Skeletal muscle tissue (tissue), 4 donors: ENCODE measurements around the gene WSCD2. TPM values are rescaled to one million over a fixed set of nuclear protein-coding genes. Genes with fewer than 3 reads are reported as not detected.

Experiments
- H3K27ac ChIP-seq: one replicate; pipeline ENCODE4 v1.7.0; 2013; ENCODE audit warnings: mild to moderate bottlenecking, low read depth, low read length, inconsistent platforms
- H3K27me3 ChIP-seq, 3 donors: one replicate each; pipeline ENCODE4 v1.7.0; 2013; ENCODE audit warnings: low read length in 3 of 3; ENCODE audit not compliant: control insufficient read depth in 3 of 3, insufficient read depth in 3 of 3
- H3K36me3 ChIP-seq, 3 donors: one replicate each; pipeline ENCODE4 v1.7.0; 2013; ENCODE audit warnings: low read length in 3 of 3; ENCODE audit not compliant: control insufficient read depth in 3 of 3, insufficient read depth in 3 of 3
- H3K4me1 ChIP-seq, 3 donors: one replicate each; pipeline ENCODE4 v1.7.0; 2013; ENCODE audit warnings: low read length in 3 of 3, mild to moderate bottlenecking in 3 of 3; ENCODE audit not compliant: control insufficient read depth in 3 of 3, insufficient read depth in 3 of 3
- H3K4me3 ChIP-seq, 3 donors: one replicate each; pipeline ENCODE4 v1.7.0; 2013; ENCODE audit warnings: low read length in 3 of 3
- H3K9ac ChIP-seq, 3 donors: one replicate each; pipeline ENCODE4 v1.7.0; 2013; ENCODE audit warnings: low read length in 3 of 3, mild to moderate bottlenecking in 3 of 3, moderate library complexity in 2 of 3, low read depth in 1 of 3
- H3K9me3 ChIP-seq, 3 donors: one replicate each; pipeline ENCODE4 v1.7.0; 2013; ENCODE audit warnings: low read length in 3 of 3; ENCODE audit not compliant: control insufficient read depth in 3 of 3
- total RNA-seq: library from RNA; depleted of rRNA; stranded (reverse); fragments of >200 nt; gene quantifications from one replicate; pipeline ENCODE4 v1.2.3, GENCODE V29; 2014
- donor health status: Osteomylitis.

The WSCD2 gene
- total RNA-seq, 1 donor from 2014 or later = 5.7 TPM

DNA sequence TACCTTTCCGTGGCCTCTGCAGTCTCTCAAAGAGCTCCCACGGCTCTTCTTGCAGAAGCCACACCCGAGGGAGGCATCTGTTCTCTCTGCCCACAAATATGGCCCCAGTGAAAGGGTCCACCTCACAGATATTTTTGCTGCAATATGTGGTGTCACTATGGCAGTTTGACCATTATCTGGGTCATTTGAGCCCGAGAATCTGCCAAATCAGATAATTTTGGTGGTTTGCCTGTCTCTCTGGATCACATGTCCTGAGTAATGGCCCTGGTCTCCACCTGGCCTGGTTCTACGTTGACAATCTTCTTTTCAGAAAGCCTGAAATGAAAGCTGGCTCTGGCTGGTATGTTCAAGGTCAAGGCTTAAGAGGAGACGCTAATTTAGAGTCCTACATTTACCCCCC, 5.7 kb upstream of the WSCD2 start:
- H3K27me3 ChIP-seq = peaks cover 11 to 19% (median 18%) of the 10 kb centered on the region in 3 donors
- peaks cover 0 to 4% (median 0%) of the 10 kb centered on the region in 3 donors for H3K4me1 ChIP-seq
- no peaks in the 10 kb centered on the region for H3K36me3 ChIP-seq
- H3K9ac ChIP-seq = no peak overlapping the region
- no peak overlapping the region for H3K4me3 ChIP-seq
- H3K27ac ChIP-seq = no peak overlapping the region
- peaks cover 0 to 3% (median 0%) of the 10 kb centered on the region in 3 donors for H3K9me3 ChIP-seq

- no peaks in the 10 kb centered on the region for H3K36me3 ChIP-seq
- peaks cover 25 to 33% (median 31%) of the 10 kb centered on the region in 3 donors for H3K27me3 ChIP-seq
- peaks cover 8 to 10% (median 9%) of the 10 kb centered on the region in 3 donors for H3K4me1 ChIP-seq
- H3K9ac ChIP-seq = no peak overlapping the region
- no peak overlapping the region for H3K27ac ChIP-seq
- no peak overlapping the region for H3K4me3 ChIP-seq
- H3K9me3 ChIP-seq = peaks cover 0 to 3% (median 0%) of the 10 kb centered on the region in 3 donors
Measured at GRCh38 chr12:108125073-108125472, 4.0 kb upstream of the WSCD2 start.

GRCh38 chr12:108126212-108126611, 2.9 kb upstream of the WSCD2 start:
- H3K27ac ChIP-seq = no peak overlapping the region
- H3K9ac ChIP-seq = no peak overlapping the region
- peaks cover 32 to 40% (median 37%) of the 10 kb centered on the region in 3 donors for H3K27me3 ChIP-seq

DNA sequence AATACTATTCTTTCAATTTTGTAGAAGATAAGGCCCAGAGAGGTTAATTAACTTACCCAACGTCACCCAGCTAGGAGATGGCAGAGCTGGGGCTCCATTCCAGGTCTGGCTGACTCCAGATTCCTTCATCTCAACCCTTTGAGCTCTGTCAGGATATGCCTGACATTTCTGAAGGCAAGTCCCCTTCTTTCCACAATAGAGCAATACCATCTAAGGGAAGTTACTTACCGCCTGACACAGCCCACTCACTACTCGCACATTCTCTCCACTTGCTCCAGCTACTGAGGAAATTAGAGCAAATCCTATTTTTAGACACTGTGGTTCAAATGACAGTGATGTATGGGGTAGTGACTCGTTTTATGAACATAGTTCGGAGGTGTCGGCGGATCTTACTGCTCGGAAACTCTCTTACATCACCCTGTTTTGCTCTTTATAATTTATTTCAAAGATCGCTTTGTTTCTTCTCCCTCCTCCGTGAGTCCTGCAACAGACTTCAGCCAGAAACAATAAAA, 2.0 kb upstream of the WSCD2 start:
- no peak overlapping the region for H3K9ac ChIP-seq
- peaks cover 8 to 10% (median 9%) of the 10 kb centered on the region in 3 donors for H3K4me1 ChIP-seq
- peaks cover 39 to 46% (median 39%) of the 10 kb centered on the region in 3 donors for H3K27me3 ChIP-seq
- peaks cover 0 to 3% (median 0%) of the 10 kb centered on the region in 3 donors for H3K9me3 ChIP-seq
- H3K27ac ChIP-seq = no peak overlapping the region
- no peaks in the 10 kb centered on the region for H3K36me3 ChIP-seq
- H3K4me3 ChIP-seq = no peak overlapping the region

More at GRCh38 chr12:108126212-108126611, 2.9 kb upstream of the WSCD2 start:
- peaks cover 8 to 10% (median 9%) of the 10 kb centered on the region in 3 donors for H3K4me1 ChIP-seq
- H3K9me3 ChIP-seq = peaks cover 0 to 3% (median 0%) of the 10 kb centered on the region in 3 donors
- no peak overlapping the region for H3K4me3 ChIP-seq
- H3K36me3 ChIP-seq = no peaks in the 10 kb centered on the region

GRCh38 chr12:108127654-108128053, 1.4 kb upstream of the WSCD2 start:
- H3K27ac ChIP-seq = no peak overlapping the region

GRCh38 chr12:108128221-108129016, 669 bp upstream of the WSCD2 start:
- Histone ChIP-seq H3K4me3 (peak overlapping the region; percentile 29 to 46 (median 30)), H3K9me3 (no peaks in the 10 kb centered on the region), H3K36me3 (no peaks in the 10 kb centered on the region), H3K9ac (no peak overlapping the region), H3K27me3 (peaks cover 45 to 55% (median 49%) of the 10 kb centered on the region in 3 donors), H3K27ac (no peak overlapping the region), H3K4me1 (peaks cover 8 to 10% (median 9%) of the 10 kb centered on the region in 3 donors)

More at GRCh38 chr12:108127654-108128053, 1.4 kb upstream of the WSCD2 start:
- H3K27me3 ChIP-seq = peaks cover 43 to 52% (median 45%) of the 10 kb centered on the region in 3 donors
- H3K4me3 ChIP-seq = no peak overlapping the region
- H3K9me3 ChIP-seq = peaks cover 0 to 2% (median 0%) of the 10 kb centered on the region in 3 donors
- no peak overlapping the region for H3K9ac ChIP-seq
- H3K4me1 ChIP-seq = peaks cover 8 to 10% (median 9%) of the 10 kb centered on the region in 3 donors
- H3K36me3 ChIP-seq = no peaks in the 10 kb centered on the region

DNA sequence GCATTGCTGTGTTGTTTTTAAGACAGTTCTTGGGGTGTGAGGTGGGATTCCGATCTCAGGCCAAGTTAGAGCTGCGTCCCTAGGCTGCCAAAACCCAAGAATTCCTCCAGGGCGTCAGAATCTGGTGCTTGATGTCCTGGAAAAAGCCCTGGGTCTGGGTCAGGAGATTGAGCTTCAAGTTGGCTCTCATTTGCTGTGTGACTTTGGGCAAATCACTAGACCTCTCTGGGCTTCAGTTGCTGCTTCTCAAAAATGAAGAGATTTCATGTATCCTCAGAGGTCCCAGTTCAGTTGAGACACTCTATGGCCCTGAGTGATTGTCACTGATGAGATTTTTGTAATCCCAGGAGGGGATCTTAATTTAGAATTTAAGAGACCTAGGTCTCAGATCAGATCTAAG, 1.9 kb downstream of the WSCD2 start:
- H3K27me3 ChIP-seq = peaks cover 48 to 54% (median 51%) of the 10 kb centered on the region in 3 donors
- H3K4me3 ChIP-seq = no peak overlapping the region
- H3K27ac ChIP-seq = no peak overlapping the region
- no peak overlapping the region for H3K9ac ChIP-seq
- peaks cover 8 to 10% (median 9%) of the 10 kb centered on the region in 3 donors for H3K4me1 ChIP-seq
- peaks cover 0 to 2% (median 0%) of the 10 kb centered on the region in 3 donors for H3K9me3 ChIP-seq
- no peaks in the 10 kb centered on the region for H3K36me3 ChIP-seq

DNA sequence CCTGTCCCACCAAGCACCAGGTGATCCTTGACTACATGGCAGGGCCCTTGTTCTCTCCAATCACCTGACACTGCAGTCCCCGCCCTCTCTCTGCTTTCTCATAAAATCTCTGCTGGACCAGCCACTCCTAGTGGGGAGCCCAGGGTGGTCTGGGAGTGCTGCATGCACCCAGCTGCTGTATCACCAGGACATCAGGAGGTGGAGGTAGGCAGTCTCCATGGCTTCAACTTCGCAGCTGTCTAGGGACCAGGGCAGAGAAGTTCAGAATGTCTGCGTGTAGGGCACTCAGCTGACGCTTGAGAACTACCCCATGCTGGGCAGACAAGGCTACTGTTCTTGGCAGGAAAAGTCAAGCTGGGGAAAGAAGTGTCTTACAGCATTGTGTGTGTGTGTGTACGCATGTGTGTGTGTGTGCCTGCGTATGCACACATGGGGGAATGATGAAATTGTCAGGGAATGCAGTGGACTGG, 2.6 kb downstream of the WSCD2 start:
- Histone ChIP-seq H3K4me3 (no peak overlapping the region), H3K9me3 (peaks cover 0 to 2% (median 0%) of the 10 kb centered on the region in 3 donors), H3K27ac (no peak overlapping the region), H3K36me3 (no peaks in the 10 kb centered on the region), H3K27me3 (peaks cover 48 to 50% (median 50%) of the 10 kb centered on the region in 3 donors), H3K4me1 (peaks cover 8 to 10% (median 9%) of the 10 kb centered on the region in 3 donors), H3K9ac (no peak overlapping the region)

DNA sequence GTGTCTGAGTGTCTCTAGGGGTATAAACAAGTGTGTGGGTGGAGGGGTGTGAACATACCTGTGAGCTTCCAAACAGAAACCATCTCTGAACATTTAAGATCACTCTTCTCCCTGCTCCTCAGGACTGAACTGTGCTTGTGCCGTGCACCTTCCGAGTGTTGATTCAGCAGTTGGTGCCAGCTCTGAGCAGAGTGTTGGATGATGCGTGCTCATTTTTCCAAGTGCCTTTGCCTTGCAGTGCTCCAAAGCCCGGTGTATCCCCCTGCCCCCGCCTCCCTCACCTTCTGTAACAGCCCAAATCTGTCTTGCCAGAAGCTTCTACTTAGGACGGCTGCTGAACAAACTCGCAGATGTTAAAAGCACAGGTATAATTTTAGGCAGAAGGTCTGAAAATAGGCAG, 4.4 kb downstream of the WSCD2 start:
- peaks cover 35 to 40% (median 38%) of the 10 kb centered on the region in 3 donors for H3K27me3 ChIP-seq
- H3K4me1 ChIP-seq = peaks cover 5 to 10% (median 8%) of the 10 kb centered on the region in 3 donors
- H3K4me3 ChIP-seq = no peak overlapping the region
- no peaks in the 10 kb centered on the region for H3K36me3 ChIP-seq
- peaks cover 0 to 2% (median 0%) of the 10 kb centered on the region in 3 donors for H3K9me3 ChIP-seq
- H3K27ac ChIP-seq = no peak overlapping the region
- no peak overlapping the region for H3K9ac ChIP-seq

GRCh38 chr12:108134744-108135143, 5.7 kb downstream of the WSCD2 start:
- Histone ChIP-seq H3K36me3 (no peaks in the 10 kb centered on the region), H3K27ac (no peak overlapping the region), H3K27me3 (peaks cover 25 to 30% (median 30%) of the 10 kb centered on the region in 3 donors), H3K4me1 (peaks cover 0 to 2% (median 2%) of the 10 kb centered on the region in 3 donors), H3K4me3 (no peak overlapping the region), H3K9ac (no peak overlapping the region), H3K9me3 (peaks cover 0 to 2% (median 0%) of the 10 kb centered on the region in 3 donors)
